ENCODE results near the gene ASCL3. TPM values are rescaled to one million over a fixed set of nuclear protein-coding genes. Genes with fewer than 3 reads are reported as not detected.
A peak's percentile ranks its signal among the peaks of the same experiment; 100 is the strongest.
"Not testable (repeated sequence)": the region's sequence is repeated elsewhere in the genome, so short reads cannot be mapped to it uniquely, and the experiment has no call there.

The ASCL3 gene
- total RNA-seq, 2 experiments from 2014 or later = not detected

GRCh38 chr11:8913961-8914660 is 28.7 kb downstream of the ASCL3 start:
- peaks cover 2% of the 10 kb centered on the region for H3K36me3 Mint-ChIP-seq
- POLR2A ChIA-PET = interaction anchor here (1.2 to 1.6 kb wide), 3 partner anchors 45 to 225 kb away, joined by 3 to 7 read pairs (median 4); partner anchors contain the start of gene TMEM9B
- DNase-seq (peak; percentile 60), ATAC-seq (ENCODE audit: low read depth) (peak; percentile 31)
- H3K27ac Mint-ChIP-seq = peak overlapping the region; percentile 85
- H3K4me3 Mint-ChIP-seq = peak overlapping the region; percentile 77
- H3K9me3 Mint-ChIP-seq = no peaks in the 10 kb centered on the region
- H3K4me1 Mint-ChIP-seq = peaks cover 41% of the 10 kb centered on the region
- no peaks in the 10 kb centered on the region for H3K27me3 Mint-ChIP-seq

- Mint-ChIP-seq H3K4me1 (peaks cover 44% of the 10 kb centered on the region), H3K36me3 (peaks cover 2% of the 10 kb centered on the region), H3K27ac (peak within 1 kb of the TSS; percentile 88), H3K27me3 (no peaks in the 10 kb centered on the region), H3K9me3 (no peaks in the 10 kb centered on the region), H3K4me3 (peak within 1 kb of the TSS; percentile 93)
- DNase-seq (peak; percentile 86), ATAC-seq (ENCODE audit: low read depth) (peak; percentile 83)
- POLR2A ChIA-PET = interaction anchor here (0.7 to 2.3 kb wide), 5 partner anchors 48 to 847 kb away, joined by 3 to 11 read pairs (median 5); partner anchors contain the start of genes RPL27A, TMEM9B and TRIM66
Observed at GRCh38 chr11:8911029-8911823, 31.6 kb downstream of the ASCL3 start, which contains the start of gene AKIP1. TSS of gene AKIP1 (plus strand) at chr11:8911189. CDS start at chr11:8911450, 261 bp downstream.

GRCh38 chr11:8910649-8911026 is 32.2 kb downstream of the ASCL3 start:
- ATAC-seq (ENCODE audit: low read depth) (peak; percentile 17), DNase-seq (no peak)
- H3K4me1 Mint-ChIP-seq = peaks cover 41% of the 10 kb centered on the region
- peak overlapping the region; percentile 93 for H3K4me3 Mint-ChIP-seq
- peak overlapping the region; percentile 68 for H3K27ac Mint-ChIP-seq
- H3K9me3 Mint-ChIP-seq = no peaks in the 10 kb centered on the region
- H3K36me3 Mint-ChIP-seq = no peaks in the 10 kb centered on the region
- POLR2A ChIA-PET = interaction anchor here (0.7 to 2.3 kb wide), 5 partner anchors 49 to 229 kb away, joined by 3 to 11 read pairs (median 5); partner anchors contain the start of genes RPL27A, TMEM9B and TRIM66
- no peaks in the 10 kb centered on the region for H3K27me3 Mint-ChIP-seq

GRCh38 chr11:8908099-8908498 is 34.7 kb downstream of the ASCL3 start:
- Mint-ChIP-seq H3K27ac (no peak overlapping the region), H3K4me1 (peaks cover 23% of the 10 kb centered on the region)
- DNase-seq = no peak

GRCh38 chr11:8907116-8907515 is 35.7 kb downstream of the ASCL3 start:
- POLR2A ChIA-PET = interaction anchor here (2.2 kb wide), 1 partner anchor 225 kb away, joined by 6 read pairs; the partner anchor contains the start of genes RPL27A and TRIM66
- H3K4me3 Mint-ChIP-seq = no peak overlapping the region
- peaks cover 4% of the 10 kb centered on the region for H3K27me3 Mint-ChIP-seq
- ATAC-seq (ENCODE audit: low read depth) (no peak), DNase-seq (no peak)
- H3K4me1 Mint-ChIP-seq = peaks cover 19% of the 10 kb centered on the region
- H3K27ac Mint-ChIP-seq = no peak overlapping the region
- H3K36me3 Mint-ChIP-seq = peaks cover 4% of the 10 kb centered on the region
- H3K9me3 Mint-ChIP-seq = peaks cover 3% of the 10 kb centered on the region

More at GRCh38 chr11:8908099-8908498, 34.7 kb downstream of the ASCL3 start:
- POLR2A ChIA-PET = interaction anchor here (2.2 kb wide), 1 partner anchor 226 kb away, joined by 6 read pairs; the partner anchor contains the start of genes RPL27A and TRIM66
- H3K9me3 Mint-ChIP-seq = no peaks in the 10 kb centered on the region
- no peak for ATAC-seq (ENCODE audit: low read depth)
- H3K36me3 Mint-ChIP-seq = no peaks in the 10 kb centered on the region
- peaks cover 4% of the 10 kb centered on the region for H3K27me3 Mint-ChIP-seq
- H3K4me3 Mint-ChIP-seq = no peak overlapping the region

GRCh38 chr11:8905528-8906165 is 37.2 kb downstream of the ASCL3 start:
- Mint-ChIP-seq H3K9me3 (peaks cover 8% of the 10 kb centered on the region), H3K27ac (no peak overlapping the region), H3K4me3 (no peak overlapping the region), H3K27me3 (peaks cover 4% of the 10 kb centered on the region), H3K4me1 (peaks cover 18% of the 10 kb centered on the region), H3K36me3 (peaks cover 4% of the 10 kb centered on the region)
- POLR2A ChIA-PET = no interaction called here
- ATAC-seq (ENCODE audit: low read depth) (no peak), DNase-seq (no peak)

GRCh38 chr11:8899119-8899753 is 43.6 kb downstream of the ASCL3 start:
- no peak for DNase-seq
- H3K27me3 Mint-ChIP-seq = peaks cover 6% of the 10 kb centered on the region

GRCh38 chr11:8891185-8891584 is 51.6 kb downstream of the ASCL3 start:
- peaks cover 12% of the 10 kb centered on the region for H3K9me3 Mint-ChIP-seq
- POLR2A ChIA-PET; ATAC-seq (ENCODE audit: low read depth); H3K4me3 Mint-ChIP-seq; H3K36me3 Mint-ChIP-seq; H3K4me1 Mint-ChIP-seq; DNase-seq; H3K27ac Mint-ChIP-seq: not testable (repeated sequence)
- H3K27me3 Mint-ChIP-seq = peaks cover 16% of the 10 kb centered on the region

More at GRCh38 chr11:8899119-8899753, 43.6 kb downstream of the ASCL3 start:
- Mint-ChIP-seq H3K4me1 (no peaks in the 10 kb centered on the region), H3K36me3 (peaks cover 12% of the 10 kb centered on the region), H3K4me3 (no peak overlapping the region), H3K27ac (no peak overlapping the region), H3K9me3 (peaks cover 20% of the 10 kb centered on the region)
- POLR2A ChIA-PET = no interaction called here
- no peak for ATAC-seq (ENCODE audit: low read depth)

Other genes with a start within 250 kb of the ASCL3 start
- 10 to 100 TPM; 21.8 to 23.4 TPM for gene AKIP1, start 31.8 kb downstream of the ASCL3 start, total RNA-seq
- not detected for gene C11orf16, start 10.1 kb downstream of the ASCL3 start, total RNA-seq
- 10 to 100 TPM; 28.9 to 32.4 TPM for gene TMEM9B, start 21.4 kb upstream of the ASCL3 start, total RNA-seq
- gene NRIP3, start 61.0 kb upstream of the ASCL3 start, total RNA-seq = 1 to 10 TPM; 1.4 to 2.0 TPM
- gene SCUBE2, start 148.6 kb upstream of the ASCL3 start, total RNA-seq = not detected

Measured in activated naive CD8-positive, alpha-beta T cell treated with anti-CD3 and anti-CD28 coated beads, Interleukin-2, amount 10 ng/mL, durations not matched to agents 7 days and 5 days (primary cell).